ENCODE results near the gene MEIOB.
A peak's percentile ranks its signal among the peaks of the same experiment; 100 is the strongest.

The MEIOB gene

GRCh38 chr16:1825864-1826690 lies 45.9 kb downstream of the MEIOB start (continued):
- TF ChIP-seq PRDM2 (tag by site-specific recombination; IDR thresholded peaks at IDR 0.05; ENCODE audit: borderline replicate concordance): no peak
- TF ChIP-seq ZNF558 (tag by site-specific recombination; IDR thresholded peaks at IDR 0.05): no peak
- TF ChIP-seq SCRT2 (tag by site-specific recombination; IDR thresholded peaks at IDR 0.05): no peak
- TF ChIP-seq ZNF624 (tag by site-specific recombination; IDR thresholded peaks at IDR 0.05): no peak
- no peak for TF ChIP-seq ZNF114 (tag by site-specific recombination; IDR thresholded peaks at IDR 0.05)
- TF ChIP-seq ZNF214 (tag by site-specific recombination; IDR thresholded peaks at IDR 0.05; ENCODE audit: borderline replicate concordance): no peak
- TF ChIP-seq ZNF658 (tag by site-specific recombination; IDR thresholded peaks at IDR 0.05): no peak
- TF ChIP-seq, protein P1, sequence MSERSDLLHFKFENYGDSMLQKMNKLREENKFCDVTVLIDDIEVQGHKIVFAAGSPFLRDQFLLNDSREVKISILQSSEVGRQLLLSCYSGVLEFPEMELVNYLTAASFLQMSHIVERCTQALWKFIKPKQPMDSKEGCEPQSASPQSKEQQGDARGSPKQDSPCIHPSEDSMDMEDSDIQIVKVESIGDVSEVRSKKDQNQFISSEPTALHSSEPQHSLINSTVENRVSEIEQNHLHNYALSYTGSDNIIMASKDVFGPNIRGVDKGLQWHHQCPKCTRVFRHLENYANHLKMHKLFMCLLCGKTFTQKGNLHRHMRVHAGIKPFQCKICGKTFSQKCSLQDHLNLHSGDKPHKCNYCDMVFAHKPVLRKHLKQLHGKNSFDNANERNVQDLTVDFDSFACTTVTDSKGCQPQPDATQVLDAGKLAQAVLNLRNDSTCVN (tag by site-specific recombination; optimal IDR thresholded peaks at IDR 0.05): peak; percentile 21
- no peak for TF ChIP-seq ZNF16 (tag by site-specific recombination; IDR thresholded peaks at IDR 0.05; ENCODE audit: low read depth)
- TF ChIP-seq YY1 (tag by site-specific recombination; IDR thresholded peaks at IDR 0.05): 0 out of 2 replicates have a peak, but pooled peaks have one; percentile 22
- TF ChIP-seq REPIN1 (tag by site-specific recombination; IDR thresholded peaks at IDR 0.05; ENCODE audit: low read depth): no peak
- TF ChIP-seq ZBTB8A (tag by site-specific recombination; IDR thresholded peaks at IDR 0.05): peak; percentile 57
- no peak for TF ChIP-seq ZNF776 (tag by site-specific recombination; IDR thresholded peaks at IDR 0.05; ENCODE audit: borderline replicate concordance)
- TF ChIP-seq ZBTB20 (tag by site-specific recombination; IDR thresholded peaks at IDR 0.05): peak; percentile 67; the same call in 1 of the 2 replicates
- TF ChIP-seq GLI4 (tag by site-specific recombination; IDR thresholded peaks at IDR 0.05): no peak
- TF ChIP-seq, protein P2, sequence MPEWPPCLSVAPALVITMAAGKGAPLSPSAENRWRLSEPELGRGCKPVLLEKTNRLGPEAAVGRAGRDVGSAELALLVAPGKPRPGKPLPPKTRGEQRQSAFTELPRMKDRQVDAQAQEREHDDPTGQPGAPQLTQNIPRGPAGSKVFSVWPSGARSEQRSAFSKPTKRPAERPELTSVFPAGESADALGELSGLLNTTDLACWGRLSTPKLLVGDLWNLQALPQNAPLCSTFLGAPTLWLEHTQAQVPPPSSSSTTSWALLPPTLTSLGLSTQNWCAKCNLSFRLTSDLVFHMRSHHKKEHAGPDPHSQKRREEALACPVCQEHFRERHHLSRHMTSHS (tag by site-specific recombination; IDR thresholded peaks at IDR 0.05): no peak
- 0 out of 2 replicates have a peak, but pooled peaks have one; percentile 16 for TF ChIP-seq ZSCAN30 (tag by site-specific recombination; IDR thresholded peaks at IDR 0.05)
- 0 out of 2 replicates have a peak, but pooled peaks have one; percentile 24 for TF ChIP-seq KLF1 (tag by site-specific recombination; IDR thresholded peaks at IDR 0.05)
- no peak for TF ChIP-seq HOXC10 (CRISPR knock-in tag; IDR thresholded peaks at IDR 0.05)
- no peak for TF ChIP-seq IKZF3 (tag by site-specific recombination; IDR thresholded peaks at IDR 0.05)
- no peak for TF ChIP-seq BCL11B (tag by site-specific recombination; IDR thresholded peaks at IDR 0.05; ENCODE audit: low read depth)
- TF ChIP-seq ZNF248 (tag by site-specific recombination; IDR thresholded peaks at IDR 0.05): no peak
- peak; percentile 52; the same call in 1 of the 2 replicates for TF ChIP-seq GLIS1 (tag by site-specific recombination; IDR thresholded peaks at IDR 0.05)
- TF ChIP-seq ZIC2 (tag by site-specific recombination; IDR thresholded peaks at IDR 0.05): peak; percentile 50; the same call in 1 of the 2 replicates
- TF ChIP-seq BCL11A (tag by site-specific recombination; IDR thresholded peaks at IDR 0.05; ENCODE audit: low read depth): no peak
- no peak for TF ChIP-seq KLF17 (tag by site-specific recombination; IDR thresholded peaks at IDR 0.05)
- TF ChIP-seq ZNF501 (tag by site-specific recombination; IDR thresholded peaks at IDR 0.05): no peak
- TF ChIP-seq OSR2 (tag by site-specific recombination; IDR thresholded peaks at IDR 0.05): no peak
- no peak for TF ChIP-seq SALL2 (tag by site-specific recombination; IDR thresholded peaks at IDR 0.05; ENCODE audit: borderline replicate concordance)
